ENCODE results near the gene GJB3. TPM values are rescaled to one million over a fixed set of nuclear protein-coding genes. Genes with fewer than 3 reads are reported as not detected.
A peak's percentile ranks its signal among the peaks of the same experiment; 100 is the strongest.

GJB3 gene
- total and polyA plus RNA-seq, 2 of the 13 experiments (the other 11 are each of a cell fraction or from before 2014, with no cell fraction given): not detected

DNA sequence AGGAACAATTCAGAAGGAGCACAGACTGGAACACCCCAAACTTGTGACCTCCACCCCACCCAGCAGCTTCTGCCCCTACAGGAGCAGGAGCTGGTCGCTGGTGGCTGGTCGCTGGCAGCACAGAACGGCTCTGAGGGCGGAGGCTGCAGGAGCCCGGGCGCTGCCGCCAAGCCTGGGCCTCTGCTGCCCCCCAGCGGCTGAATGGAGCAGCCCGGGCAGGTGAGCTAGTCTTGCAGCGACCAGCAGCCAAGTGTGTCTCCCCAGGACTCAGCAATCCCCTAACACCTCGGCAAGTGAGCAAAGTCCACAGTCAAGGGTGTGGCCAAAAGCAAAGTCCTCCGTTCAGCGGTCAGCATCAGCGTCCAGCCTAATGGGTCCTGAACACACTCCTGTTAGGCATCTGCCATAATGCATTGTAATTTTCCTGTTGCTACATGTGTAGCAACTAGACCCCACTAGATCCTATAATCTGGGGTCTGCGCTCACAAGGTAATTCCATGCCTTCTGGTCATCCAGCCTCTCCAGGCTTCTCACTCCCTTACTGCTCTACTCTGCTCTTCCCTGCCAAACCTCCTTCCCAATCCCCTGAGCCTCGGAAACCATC is 38.2 kb upstream of the GJB3 start (continued):
- TF ChIP-seq ZNF850 (CRISPR knock-in tag; conservative IDR thresholded peaks at IDR 0.05): no peak
- TF ChIP-seq, protein P1, sequence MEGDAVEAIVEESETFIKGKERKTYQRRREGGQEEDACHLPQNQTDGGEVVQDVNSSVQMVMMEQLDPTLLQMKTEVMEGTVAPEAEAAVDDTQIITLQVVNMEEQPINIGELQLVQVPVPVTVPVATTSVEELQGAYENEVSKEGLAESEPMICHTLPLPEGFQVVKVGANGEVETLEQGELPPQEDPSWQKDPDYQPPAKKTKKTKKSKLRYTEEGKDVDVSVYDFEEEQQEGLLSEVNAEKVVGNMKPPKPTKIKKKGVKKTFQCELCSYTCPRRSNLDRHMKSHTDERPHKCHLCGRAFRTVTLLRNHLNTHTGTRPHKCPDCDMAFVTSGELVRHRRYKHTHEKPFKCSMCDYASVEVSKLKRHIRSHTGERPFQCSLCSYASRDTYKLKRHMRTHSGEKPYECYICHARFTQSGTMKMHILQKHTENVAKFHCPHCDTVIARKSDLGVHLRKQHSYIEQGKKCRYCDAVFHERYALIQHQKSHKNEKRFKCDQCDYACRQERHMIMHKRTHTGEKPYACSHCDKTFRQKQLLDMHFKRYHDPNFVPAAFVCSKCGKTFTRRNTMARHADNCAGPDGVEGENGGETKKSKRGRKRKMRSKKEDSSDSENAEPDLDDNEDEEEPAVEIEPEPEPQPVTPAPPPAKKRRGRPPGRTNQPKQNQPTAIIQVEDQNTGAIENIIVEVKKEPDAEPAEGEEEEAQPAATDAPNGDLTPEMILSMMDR (CRISPR knock-in tag; IDR thresholded peaks at IDR 0.05): peak; percentile 95
- no peak for TF ChIP-seq THAP11 (CRISPR knock-in tag; IDR thresholded peaks at IDR 0.05)
- no peak for TF ChIP-seq ZNF441 (CRISPR knock-in tag; IDR thresholded peaks at IDR 0.05; ENCODE audit: borderline replicate concordance)
- TF ChIP-seq HNF4A (CRISPR knock-in tag; IDR thresholded peaks at IDR 0.05): peak; percentile 62
- TF ChIP-seq XRCC5 (optimal IDR thresholded peaks at IDR 0.05; ENCODE audit: low read length): peak; percentile 56
- TF ChIP-seq, protein P2, sequence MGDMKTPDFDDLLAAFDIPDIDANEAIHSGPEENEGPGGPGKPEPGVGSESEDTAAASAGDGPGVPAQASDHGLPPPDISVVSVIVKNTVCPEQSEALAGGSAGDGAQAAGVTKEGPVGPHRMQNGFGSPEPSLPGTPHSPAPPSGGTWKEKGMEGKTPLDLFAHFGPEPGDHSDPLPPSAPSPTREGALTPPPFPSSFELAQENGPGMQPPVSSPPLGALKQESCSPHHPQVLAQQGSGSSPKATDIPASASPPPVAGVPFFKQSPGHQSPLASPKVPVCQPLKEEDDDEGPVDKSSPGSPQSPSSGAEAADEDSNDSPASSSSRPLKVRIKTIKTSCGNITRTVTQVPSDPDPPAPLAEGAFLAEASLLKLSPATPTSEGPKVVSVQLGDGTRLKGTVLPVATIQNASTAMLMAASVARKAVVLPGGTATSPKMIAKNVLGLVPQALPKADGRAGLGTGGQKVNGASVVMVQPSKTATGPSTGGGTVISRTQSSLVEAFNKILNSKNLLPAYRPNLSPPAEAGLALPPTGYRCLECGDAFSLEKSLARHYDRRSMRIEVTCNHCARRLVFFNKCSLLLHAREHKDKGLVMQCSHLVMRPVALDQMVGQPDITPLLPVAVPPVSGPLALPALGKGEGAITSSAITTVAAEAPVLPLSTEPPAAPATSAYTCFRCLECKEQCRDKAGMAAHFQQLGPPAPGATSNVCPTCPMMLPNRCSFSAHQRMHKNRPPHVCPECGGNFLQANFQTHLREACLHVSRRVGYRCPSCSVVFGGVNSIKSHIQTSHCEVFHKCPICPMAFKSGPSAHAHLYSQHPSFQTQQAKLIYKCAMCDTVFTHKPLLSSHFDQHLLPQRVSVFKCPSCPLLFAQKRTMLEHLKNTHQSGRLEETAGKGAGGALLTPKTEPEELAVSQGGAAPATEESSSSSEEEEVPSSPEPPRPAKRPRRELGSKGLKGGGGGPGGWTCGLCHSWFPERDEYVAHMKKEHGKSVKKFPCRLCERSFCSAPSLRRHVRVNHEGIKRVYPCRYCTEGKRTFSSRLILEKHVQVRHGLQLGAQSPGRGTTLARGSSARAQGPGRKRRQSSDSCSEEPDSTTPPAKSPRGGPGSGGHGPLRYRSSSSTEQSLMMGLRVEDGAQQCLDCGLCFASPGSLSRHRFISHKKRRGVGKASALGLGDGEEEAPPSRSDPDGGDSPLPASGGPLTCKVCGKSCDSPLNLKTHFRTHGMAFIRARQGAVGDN (CRISPR knock-in tag; IDR thresholded peaks at IDR 0.05): peak; percentile 19; the same call in 1 of the 2 replicates
- peak; percentile 90 for TF ChIP-seq STAG1 (CRISPR knock-in tag; IDR thresholded peaks at IDR 0.05)
- TF ChIP-seq ZNF780A (CRISPR knock-in tag; IDR thresholded peaks at IDR 0.05): no peak
- no peak for TF ChIP-seq YY1 (IDR thresholded peaks at IDR 0.05; ENCODE audit: insufficient read depth, insufficient replicate concordance, low read depth, low read length)
- TF ChIP-seq ZSCAN22 (CRISPR knock-in tag; IDR thresholded peaks at IDR 0.05): peak; percentile 99
- TF ChIP-seq ZNF891 (CRISPR knock-in tag; IDR thresholded peaks at IDR 0.05): no peak
- TF ChIP-seq TMF1 (CRISPR knock-in tag; IDR thresholded peaks at IDR 0.05; ENCODE audit: low read depth): no peak
- no peak for TF ChIP-seq ZNF577 (CRISPR knock-in tag; IDR thresholded peaks at IDR 0.05; ENCODE audit: borderline replicate concordance, low read depth)
- TF ChIP-seq ZNF296 (CRISPR knock-in tag; conservative IDR thresholded peaks at IDR 0.05): no peak
- TF ChIP-seq ZNF713 (CRISPR knock-in tag; IDR thresholded peaks at IDR 0.05): no peak
- TF ChIP-seq, protein P3, sequence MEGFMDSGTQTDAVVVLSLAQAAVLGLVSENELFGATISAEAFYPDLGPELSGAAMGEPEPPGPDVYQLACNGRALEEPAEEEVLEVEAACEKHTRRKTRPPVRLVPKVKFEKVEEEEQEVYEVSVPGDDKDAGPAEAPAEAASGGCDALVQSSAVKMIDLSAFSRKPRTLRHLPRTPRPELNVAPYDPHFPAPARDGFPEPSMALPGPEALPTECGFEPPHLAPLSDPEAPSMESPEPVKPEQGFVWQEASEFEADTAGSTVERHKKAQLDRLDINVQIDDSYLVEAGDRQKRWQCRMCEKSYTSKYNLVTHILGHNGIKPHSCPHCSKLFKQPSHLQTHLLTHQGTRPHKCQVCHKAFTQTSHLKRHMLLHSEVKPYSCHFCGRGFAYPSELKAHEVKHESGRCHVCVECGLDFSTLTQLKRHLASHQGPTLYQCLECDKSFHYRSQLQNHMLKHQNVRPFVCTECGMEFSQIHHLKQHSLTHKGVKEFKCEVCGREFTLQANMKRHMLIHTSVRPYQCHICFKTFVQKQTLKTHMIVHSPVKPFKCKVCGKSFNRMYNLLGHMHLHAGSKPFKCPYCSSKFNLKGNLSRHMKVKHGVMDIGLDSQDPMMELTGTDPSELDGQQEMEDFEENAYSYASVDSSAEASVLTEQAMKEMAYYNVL (CRISPR knock-in tag; IDR thresholded peaks at IDR 0.05; ENCODE audit: borderline replicate concordance): no peak
- peak; percentile 67 for TF ChIP-seq KDM2A (CRISPR knock-in tag; IDR thresholded peaks at IDR 0.05; ENCODE audit: borderline replicate concordance, low read depth)
- no peak for TF ChIP-seq HNRNPL (IDR thresholded peaks at IDR 0.05; ENCODE audit: low read depth, low read length)
- TF ChIP-seq, protein P4, sequence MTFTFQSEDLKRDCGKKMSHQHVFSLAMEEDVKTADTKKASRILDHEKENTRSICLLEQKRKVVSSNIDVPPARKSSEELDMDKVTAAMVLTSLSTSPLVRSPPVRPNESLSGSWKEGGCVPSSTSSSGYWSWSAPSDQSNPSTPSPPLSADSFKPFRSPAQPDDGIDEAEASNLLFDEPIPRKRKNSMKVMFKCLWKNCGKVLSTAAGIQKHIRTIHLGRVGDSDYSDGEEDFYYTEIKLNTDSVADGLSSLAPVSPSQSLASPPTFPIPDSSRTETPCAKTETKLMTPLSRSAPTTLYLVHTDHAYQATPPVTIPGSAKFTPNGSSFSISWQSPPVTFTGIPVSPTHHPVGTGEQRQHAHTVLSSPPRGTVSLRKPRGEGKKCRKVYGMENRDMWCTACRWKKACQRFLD (CRISPR knock-in tag; IDR thresholded peaks at IDR 0.05; ENCODE audit: borderline replicate concordance): no peak
- TF ChIP-seq ZC3H4 (CRISPR knock-in tag; IDR thresholded peaks at IDR 0.05; ENCODE audit: borderline replicate concordance): no peak
